GM19099 (cell line): ENCODE data around the gene LRRC17.

Source experiments
- POLR2A ChIP-seq: IDR thresholded peaks from 3 replicates; pipeline ENCODE4 v1.6.1; 2011; ENCODE audit warnings: low read depth; ENCODE audit not compliant: insufficient read length; ENCODE audit errors: extremely low read depth

Gene LRRC17

DNA sequence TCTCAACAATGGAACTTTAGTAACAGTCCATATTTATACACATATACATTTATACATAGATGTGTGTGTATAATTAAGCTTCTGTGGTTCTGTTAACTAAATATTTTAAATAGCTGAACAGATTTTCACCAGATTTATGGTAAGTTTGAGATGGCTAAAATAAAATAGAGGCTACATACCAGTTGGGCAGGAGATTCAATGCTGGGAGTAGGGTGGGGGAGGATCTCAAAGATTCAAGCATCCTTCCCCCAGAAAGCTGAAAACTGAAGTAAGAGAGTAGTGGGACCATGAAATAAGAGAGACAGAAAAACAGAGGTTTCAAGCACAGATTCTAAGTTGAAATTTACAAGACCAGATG lies 14.0 kb downstream of the LRRC17 start:
- no peak for TF ChIP-seq POLR2A

DNA sequence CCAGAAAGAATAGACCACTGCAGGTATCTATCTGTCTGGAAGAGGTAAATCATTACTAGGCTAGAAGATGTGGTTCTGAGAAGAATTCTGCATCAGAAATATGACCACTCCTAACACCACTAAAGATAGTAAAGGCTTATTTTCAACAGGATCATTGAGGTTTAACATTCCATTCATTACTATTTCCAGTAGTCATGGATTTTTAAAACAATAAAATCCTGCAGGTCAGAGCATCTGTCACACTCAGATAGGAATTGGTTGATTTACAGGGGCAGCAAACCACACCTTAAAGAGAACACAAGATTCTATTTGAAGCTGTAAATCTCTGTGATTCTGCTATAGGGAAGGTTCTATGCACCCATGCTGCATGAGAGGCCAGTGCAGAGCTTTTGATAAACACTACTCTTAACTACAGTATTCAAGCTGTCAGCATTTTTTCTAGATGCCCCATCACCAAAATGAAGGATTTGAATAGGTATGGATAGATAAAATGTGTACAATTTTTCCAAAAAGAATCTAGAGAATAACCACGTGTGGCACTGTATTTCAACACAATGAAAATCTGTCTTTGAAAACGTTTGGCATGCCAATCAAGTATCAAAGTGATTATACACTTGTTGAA lies 14.6 kb downstream of the LRRC17 start:
- no peak for TF ChIP-seq POLR2A

DNA sequence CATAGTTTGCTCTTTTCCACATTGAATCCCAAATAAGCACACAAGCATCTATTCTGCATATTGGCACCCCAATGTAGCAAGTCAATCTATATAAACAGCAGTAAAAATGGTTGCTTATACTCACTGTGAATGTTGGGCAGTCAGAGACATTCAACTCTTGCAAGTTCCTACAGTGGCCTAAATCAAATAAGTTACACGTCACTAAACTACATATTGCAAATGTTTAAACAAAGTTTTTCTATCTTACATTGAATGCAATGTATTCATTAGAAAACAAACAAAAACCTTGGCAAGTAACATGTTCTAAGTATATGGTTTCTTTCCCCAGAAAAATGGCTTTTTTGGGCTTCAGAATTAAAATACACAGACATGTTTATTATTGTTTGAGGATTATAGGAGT lies 19.0 kb downstream of the LRRC17 start:
- no peak for TF ChIP-seq POLR2A

GRCh38 chr7:102933763-102934162 lies 21.0 kb downstream of the LRRC17 start:
- TF ChIP-seq POLR2A: no peak

DNA sequence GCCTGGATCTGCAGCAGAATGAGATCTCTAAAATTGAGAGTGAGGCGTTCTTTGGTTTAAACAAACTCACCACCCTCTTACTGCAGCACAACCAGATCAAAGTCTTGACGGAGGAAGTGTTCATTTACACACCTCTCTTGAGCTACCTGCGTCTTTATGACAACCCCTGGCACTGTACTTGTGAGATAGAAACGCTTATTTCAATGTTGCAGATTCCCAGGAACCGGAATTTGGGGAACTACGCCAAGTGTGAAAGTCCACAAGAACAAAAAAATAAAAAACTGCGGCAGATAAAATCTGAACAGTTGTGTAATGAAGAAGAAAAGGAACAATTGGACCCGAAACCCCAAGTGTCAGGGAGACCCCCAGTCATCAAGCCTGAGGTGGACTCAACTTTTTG lies 21.4 kb downstream of the LRRC17 start:
- TF ChIP-seq POLR2A: no peak

GRCh38 chr7:102934701-102935100 lies 21.9 kb downstream of the LRRC17 start:
- no peak for TF ChIP-seq POLR2A

- no peak for TF ChIP-seq POLR2A
Measured at GRCh38 chr7:102935450-102936115, 22.8 kb downstream of the LRRC17 start.

- TF ChIP-seq POLR2A: no peak
Measured at GRCh38 chr7:102938679-102939078, 25.9 kb downstream of the LRRC17 start.

DNA sequence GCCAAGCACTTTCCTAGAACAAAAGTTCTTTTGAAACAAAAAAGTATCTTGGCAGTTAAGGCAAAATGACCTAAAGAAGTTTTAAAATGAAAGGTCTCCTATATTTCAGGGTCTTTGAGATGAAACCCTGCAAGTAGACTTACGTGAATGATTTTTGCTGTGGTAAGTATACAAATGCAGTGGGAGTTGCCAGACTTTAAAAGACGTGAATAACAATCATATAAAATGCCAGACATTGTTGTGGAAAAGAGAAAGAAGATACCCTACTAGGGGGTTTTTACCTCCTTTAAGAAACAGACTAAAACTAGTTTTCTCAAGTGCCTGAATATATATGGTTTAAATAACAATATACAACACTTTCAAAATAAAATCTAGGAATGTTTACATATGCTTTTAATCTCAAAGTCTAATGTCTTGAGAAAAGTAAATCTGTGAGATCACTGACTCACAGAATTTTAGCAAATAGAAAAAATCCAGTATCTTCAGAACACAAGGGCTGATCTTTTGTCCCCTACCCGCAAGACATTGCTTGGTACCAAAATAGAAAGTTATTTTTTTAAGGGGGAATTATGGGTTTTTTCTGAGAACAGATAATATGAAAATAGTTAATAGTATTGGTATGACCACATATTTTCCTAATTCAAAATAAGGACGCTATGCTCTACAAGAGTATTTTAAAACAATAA lies 29.5 kb downstream of the LRRC17 start:
- no peak for TF ChIP-seq POLR2A

GRCh38 chr7:102942868-102943267 lies 30.1 kb downstream of the LRRC17 start:
- no peak for TF ChIP-seq POLR2A

DNA sequence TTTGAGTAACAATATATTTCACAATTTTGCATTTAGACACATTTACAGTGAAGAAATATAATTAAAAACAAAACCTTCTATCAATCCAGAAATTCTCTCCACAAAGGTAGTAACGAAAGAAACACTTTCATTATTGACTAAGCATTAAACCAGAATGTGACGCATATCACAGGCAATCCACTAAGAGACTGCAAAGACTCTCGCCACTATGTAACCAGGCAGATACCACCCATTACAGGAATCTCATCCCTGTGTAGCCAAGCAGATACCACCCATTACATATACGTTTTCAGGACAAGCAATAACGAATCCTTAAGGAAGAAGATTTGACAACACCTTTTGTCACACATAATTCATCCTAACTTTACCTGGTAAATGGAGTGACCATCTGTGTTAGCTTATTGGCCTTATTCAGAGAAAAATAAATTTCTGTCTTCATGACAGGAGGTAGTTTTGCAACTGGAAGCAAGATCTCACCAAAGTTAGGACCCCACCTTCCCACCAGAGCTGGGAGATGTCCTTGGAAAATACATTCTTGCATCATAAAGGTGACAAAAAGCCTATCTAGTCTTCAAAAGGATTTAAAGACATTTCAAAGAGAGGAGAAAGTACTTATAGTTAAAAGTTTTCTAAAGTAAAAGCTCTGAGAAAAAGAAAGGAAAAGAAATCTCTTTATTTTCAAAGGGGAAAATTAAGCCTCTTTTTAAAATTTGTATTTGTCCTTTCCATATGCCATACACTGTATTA lies 30.8 kb downstream of the LRRC17 start:
- no peak for TF ChIP-seq POLR2A

GRCh38 chr7:102944241-102944640 lies 31.4 kb downstream of the LRRC17 start:
- no peak for TF ChIP-seq POLR2A

DNA sequence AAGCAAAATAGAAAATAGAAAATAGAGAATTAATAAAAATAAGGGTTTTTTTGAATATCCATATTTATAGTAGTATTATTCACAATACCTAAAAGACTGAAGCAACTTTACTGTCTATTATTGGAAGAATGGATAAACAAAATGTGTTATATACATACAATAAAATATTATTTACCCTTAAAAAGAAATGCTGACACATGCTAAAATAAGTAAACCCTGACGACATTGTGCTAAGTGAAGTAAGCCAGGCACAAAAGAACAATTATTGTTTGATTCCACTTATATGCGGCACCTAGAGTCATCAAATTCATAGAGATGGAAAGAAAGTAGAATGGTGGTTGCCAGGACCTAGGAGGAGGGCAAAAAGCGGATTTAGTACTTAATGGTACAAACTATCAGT lies 39.0 kb downstream of the LRRC17 start:
- no peak for TF ChIP-seq POLR2A

GRCh38 chr7:102953406-102953805 lies 40.6 kb downstream of the LRRC17 start:
- no peak for TF ChIP-seq POLR2A

DNA sequence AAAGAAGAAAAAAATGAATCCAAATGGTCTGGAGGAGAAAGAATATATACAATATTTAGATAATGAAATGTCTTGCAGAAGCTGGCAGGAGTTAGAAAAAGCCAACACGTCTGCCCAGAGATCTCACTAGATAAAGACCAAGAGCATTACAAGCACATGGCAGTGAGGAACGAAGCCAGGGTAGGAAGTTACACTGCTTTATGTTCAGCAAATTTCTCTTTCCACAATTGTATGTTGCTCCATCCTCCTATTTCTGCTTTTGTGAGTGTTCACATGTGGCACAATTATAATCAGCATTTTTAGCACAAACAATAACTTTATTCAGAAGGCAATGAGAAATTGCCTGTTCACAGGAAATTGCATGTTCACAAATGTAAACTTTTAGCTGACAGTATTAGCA lies 53.7 kb downstream of the LRRC17 start:
- TF ChIP-seq POLR2A: no peak

DNA sequence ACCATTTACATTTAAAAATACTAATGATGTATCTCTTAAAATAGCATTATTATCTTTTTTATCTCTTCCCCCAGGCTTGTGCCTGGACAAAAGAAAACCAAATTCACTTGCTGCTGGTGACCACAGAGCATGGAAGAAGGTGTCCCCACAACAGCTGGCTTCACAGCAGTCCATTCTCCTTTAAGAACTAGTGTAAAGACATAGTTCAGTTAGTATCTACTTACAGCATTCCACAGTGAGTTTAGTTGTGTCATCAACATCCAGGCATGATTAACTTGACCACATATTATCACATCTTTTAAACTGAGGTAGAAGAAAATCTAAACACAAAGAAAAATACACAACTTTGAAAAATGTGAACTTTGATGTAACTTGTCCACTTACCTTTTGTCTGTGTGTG lies 55.0 kb downstream of the LRRC17 start:
- no peak for TF ChIP-seq POLR2A
